ENCODE data around the gene CTNNA3. TPM values are rescaled to one million over a fixed set of nuclear protein-coding genes. Genes with fewer than 3 reads are reported as not detected.

The CTNNA3 gene
- total and polyA plus RNA-seq, 2 of the 4 experiments (the other 2 are of a cell fraction), result 0.19 to 0.90 TPM

DNA sequence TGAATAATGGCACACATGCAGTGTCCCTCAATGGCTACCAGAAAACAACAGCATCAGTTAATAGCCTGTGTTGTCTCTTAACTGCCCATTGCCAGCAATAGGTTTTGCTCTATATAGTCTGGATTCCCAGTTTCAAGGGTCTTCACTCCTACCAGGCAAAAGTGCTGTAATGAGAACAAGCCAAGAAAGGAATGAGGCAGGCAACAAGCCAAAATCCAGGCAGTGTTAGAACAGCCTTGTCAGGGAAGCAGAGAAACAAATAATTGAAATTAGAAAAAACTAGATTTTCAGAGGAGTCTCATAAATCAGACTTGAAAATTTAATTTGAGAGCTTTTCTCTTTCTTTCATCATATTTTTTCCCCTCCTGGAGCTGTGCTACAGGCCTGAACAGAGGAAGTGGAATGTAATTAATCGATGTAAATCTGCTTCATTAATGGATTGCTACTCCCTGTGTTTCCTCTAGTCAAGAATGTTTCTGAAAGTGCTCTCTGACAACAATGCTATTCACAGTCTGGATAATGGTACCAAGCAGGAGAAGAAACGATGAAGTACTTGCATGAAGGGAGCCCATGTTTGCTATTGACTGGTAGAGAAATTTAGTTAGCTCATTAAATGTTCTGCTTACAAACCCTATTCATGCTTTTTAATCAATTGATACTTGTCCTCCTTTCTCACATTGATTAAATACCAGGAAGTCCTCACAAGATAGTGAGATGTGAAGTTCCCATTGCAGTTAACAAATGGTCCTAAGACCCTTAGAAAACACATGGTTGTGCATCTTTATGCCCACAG, 972.2 kb downstream of the CTNNA3 start:
- no peak overlapping the region for H3K27ac ChIP-seq (ENCODE audit: insufficient read depth, low read length)
- POLR2A ChIA-PET (ENCODE audit: unreplicated experiment), result no interaction called here
- H3K14ac ChIP-seq (replicated peaks; ENCODE audit: low read depth, low read length), result no peak overlapping the region
- CTCF ChIA-PET, result no interaction called here
- H3K27me3 ChIP-seq (ENCODE audit: control insufficient read depth, insufficient read depth, low read length), result no peaks in the 10 kb centered on the region
- H3K36me3 ChIP-seq (ENCODE audit: control insufficient read depth, insufficient read depth, low read length), result no peaks in the 10 kb centered on the region
- no peak overlapping the region for H3K23ac ChIP-seq (ENCODE audit: low read depth, low read length)
- H3K56ac ChIP-seq (ENCODE audit: extremely low read depth, insufficient read depth, low read length), result no peak overlapping the region
- H4K20me1 ChIP-seq (ENCODE audit: insufficient read depth, low read length), result no peaks in the 10 kb centered on the region
- no peak overlapping the region for H3K18ac ChIP-seq (ENCODE audit: low read depth, low read length)
- H2AK9ac ChIP-seq (replicated peaks; ENCODE audit: low read depth, low read length, poor library complexity), result no peak overlapping the region
- no peak overlapping the region for H3K9ac ChIP-seq (ENCODE audit: low read depth, low read length)
- no peaks in the 10 kb centered on the region for H3K4me1 ChIP-seq (ENCODE audit: control insufficient read depth, insufficient read depth, low read length)
- no peak overlapping the region for H2AFZ ChIP-seq (replicated peaks; ENCODE audit: low read length, poor library complexity)
- dilution Hi-C loops (cut with HindIII; ENCODE audit: low sequenced_read_pairs, unreplicated experiment) (no loop called here), in situ Hi-C loops (cut with MboI; ENCODE audit: low sequenced_read_pairs) (no loop called here), intact Hi-C loops (cut with micrococcal nuclease) (no loop called here)
- ATAC-seq (ENCODE audit: low read depth) (no peak), DNase-seq (no peak)
- H3K79me1 ChIP-seq (ENCODE audit: low read depth in 1 of 2, low read length in 2 of 2), result no peaks in the 10 kb centered on the region
- no CpG with 5 or more reads among the region's 2 CpGs for WGBS, 2 experiments (ENCODE audit: extremely low coverage in 2 of 2, insufficient read length in 1 of 2)
- no peak overlapping the region for H2AK5ac ChIP-seq (ENCODE audit: low read depth, low read length)
- H2BK120ac ChIP-seq (ENCODE audit: low read depth, low read length), result no peak overlapping the region
- no peak overlapping the region for H2BK20ac ChIP-seq (ENCODE audit: low read depth, low read length)
- H3K9me3 ChIP-seq (ENCODE audit: control insufficient read depth, insufficient read depth, low read length), result no peaks in the 10 kb centered on the region
- TF ChIP-seq CEBPB (IDR thresholded peaks at IDR 0.05; ENCODE audit: low read depth, low read length) (no peak), MAFK (IDR thresholded peaks at IDR 0.05; ENCODE audit: low read depth, low read length) (no peak), CHD1 (IDR thresholded peaks at IDR 0.05; ENCODE audit: low read depth, low read length) (no peak)
- H3K4me2 ChIP-seq (ENCODE audit: low read depth, low read length), result no peak overlapping the region
- no peak overlapping the region for H3K4me3 ChIP-seq (ENCODE audit: insufficient read depth, low read depth, low read length)
- H2BK15ac ChIP-seq (ENCODE audit: low read depth, low read length), result no peak overlapping the region
- no peak overlapping the region for H3K4ac ChIP-seq (ENCODE audit: low read depth, low read length)
- no TSS peak for BruUV-seq (replicated peaks)
- no peak overlapping the region for H4K91ac ChIP-seq (ENCODE audit: insufficient read depth, low read depth, low read length)
- no peak overlapping the region for H4K8ac ChIP-seq (ENCODE audit: low read depth in 2 of 2, low read length in 2 of 2)
- no peak overlapping the region for H4K5ac ChIP-seq (ENCODE audit: low read depth, low read length)
- no peak overlapping the region for H2BK5ac ChIP-seq (ENCODE audit: low read depth, low read length, poor library complexity, severe bottlenecking)
- no peaks in the 10 kb centered on the region for H3K9me1 ChIP-seq (ENCODE audit: insufficient read depth, low read length)
